ENCODE data around the gene SELENOI.

GRCh38 chr2:26384183-26384582 is 38.2 kb downstream of the SELENOI start:
- no peak for TF ChIP-seq CTCF (conservative IDR thresholded peaks at IDR 0.05 in 1 of 2, IDR thresholded peaks at IDR 0.05 in 1 of 2; ENCODE audit: extremely low read depth in 1 of 2, insufficient read depth in 1 of 2, low read depth in 1 of 2, low read length in 2 of 2)
- no peak for TF ChIP-seq EZH2 (IDR thresholded peaks at IDR 0.05; ENCODE audit: borderline replicate concordance, low read length)

Measured in mammary epithelial cell (primary cell).